Stimulated activated CD4-positive, alpha-beta T cell treated with anti-CD3 and anti-CD28 coated beads, Interleukin-4, amount 100 ng/mL, for 24 hours (primary cell): ENCODE measurements around the gene COMMD3.
A peak's percentile ranks its signal among the peaks of the same experiment; 100 is the strongest.

Experiments
- DNase-seq: peaks from one replicate; pipeline ENCODE4 v3.0.0-alpha.2; 2020

The COMMD3 gene

DNA sequence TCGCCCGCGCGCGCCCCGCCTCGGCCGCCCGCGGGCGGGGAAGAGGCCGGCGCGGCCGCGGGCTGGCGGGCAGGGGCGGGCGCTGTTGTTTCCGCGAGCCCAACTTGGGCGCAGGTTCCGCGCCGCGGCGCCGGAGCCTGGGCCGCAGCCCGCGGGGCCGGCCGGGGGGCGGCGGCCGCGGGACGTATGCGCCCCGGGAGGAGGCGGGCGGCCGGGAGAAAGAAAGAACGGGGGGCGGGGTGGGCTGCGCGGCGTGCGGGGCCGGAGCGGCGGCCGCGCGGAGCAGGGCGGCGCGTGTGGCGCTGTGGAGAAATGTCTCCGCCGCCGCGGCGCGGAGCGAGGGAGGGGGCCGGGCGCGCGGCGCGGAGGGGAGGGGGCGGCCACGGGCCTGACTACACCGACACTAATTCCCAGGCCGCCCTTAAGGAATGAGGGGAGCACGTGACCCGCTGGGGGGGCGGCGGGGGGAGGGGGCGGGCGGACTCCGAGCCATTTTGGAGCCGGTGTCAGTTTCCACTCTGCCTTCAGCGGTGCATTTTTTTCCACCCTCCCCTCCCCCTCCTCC is 4.5 kb downstream of the COMMD3 start, which contains the start of gene BMI1:
Gene BMI1 (plus strand): TSS at position 509 of the 565 bp plus-strand sequence. CDS start 5,351 bp downstream, outside the sequence.
- no peak for DNase-seq

DNA sequence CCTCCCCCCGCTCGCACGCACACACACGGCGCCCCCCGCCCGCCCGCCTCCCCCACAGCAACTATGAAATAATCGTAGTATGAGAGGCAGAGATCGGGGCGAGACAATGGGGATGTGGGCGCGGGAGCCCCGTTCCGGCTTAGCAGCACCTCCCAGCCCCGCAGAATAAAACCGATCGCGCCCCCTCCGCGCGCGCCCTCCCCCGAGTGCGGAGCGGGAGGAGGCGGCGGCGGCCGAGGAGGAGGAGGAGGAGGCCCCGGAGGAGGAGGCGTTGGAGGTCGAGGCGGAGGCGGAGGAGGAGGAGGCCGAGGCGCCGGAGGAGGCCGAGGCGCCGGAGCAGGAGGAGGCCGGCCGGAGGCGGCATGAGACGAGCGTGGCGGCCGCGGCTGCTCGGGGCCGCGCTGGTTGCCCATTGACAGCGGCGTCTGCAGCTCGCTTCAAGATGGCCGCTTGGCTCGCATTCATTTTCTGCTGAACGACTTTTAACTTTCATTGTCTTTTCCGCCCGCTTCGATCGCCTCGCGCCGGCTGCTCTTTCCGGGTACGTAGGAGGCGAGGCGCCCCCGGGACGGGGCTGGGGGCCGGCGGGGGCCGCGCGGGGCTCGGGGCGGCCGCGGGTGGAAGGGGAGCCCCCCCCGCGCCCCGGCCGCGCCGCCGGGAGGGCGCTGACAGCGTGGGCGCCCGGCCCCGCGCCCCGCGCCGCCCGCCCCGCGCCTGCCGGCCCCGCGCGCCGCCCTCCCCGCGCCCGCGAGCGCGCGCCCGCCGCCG is 5.2 kb downstream of the COMMD3 start:
- DNase-seq: peak; percentile 70

DNA sequence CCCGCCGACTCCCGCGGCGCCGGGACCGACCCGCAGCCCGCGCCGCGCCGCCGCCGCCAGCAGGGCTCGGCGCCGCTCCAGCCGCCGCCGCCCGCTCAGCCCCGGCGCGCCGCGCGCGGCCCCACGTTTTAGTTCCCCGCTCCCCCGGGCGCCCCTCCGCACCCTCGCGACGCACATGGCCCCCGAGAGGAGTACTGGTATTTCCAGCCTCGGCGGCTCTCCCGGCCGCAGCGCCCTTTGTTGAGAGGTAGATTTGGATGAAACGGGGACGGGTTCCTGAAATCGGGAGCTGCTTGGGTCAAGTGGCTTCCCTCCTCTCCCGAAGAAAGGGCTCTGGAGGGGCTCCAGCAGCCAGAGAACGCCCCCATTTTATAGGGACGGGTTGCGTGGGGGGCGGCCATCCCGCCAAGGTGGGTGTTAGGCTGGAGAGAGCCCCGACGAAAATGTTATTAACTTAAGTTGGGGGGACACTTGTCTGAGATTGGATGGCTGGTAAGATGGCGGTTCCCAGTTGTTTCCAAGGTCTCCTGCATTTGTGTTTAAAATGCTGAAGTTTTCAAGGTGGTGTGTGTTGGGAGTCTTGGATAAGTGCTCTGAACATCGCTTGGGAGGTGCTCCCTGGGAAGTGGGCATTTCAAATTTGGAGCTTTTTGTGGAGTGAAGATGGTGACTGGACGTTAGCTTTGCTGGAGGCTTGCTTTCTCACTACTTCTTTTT is 5.9 kb downstream of the COMMD3 start:
- no peak for DNase-seq

DNA sequence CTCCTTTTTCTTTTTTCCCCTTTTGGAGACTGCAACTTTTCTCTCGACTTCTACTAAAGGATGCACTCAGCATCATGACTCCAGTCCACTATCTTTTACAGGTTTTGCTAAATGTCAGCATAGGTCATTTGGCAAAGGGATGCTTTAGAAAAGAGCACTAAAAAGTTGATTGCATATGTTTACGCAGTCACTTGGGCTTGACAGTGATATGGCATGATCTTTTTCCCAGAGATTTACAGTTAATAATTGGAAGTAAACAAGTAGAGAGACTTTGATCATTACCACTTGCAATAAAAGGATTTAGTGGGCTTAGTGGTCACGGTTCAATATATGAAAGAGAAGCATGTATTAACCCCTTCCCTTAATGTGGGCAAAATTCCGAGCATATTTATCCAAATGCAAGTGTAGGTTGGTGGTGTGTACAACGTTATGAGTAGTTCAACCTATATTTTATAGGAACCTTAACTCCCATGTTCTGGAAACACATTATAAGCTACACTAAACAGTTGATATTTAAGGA is 6.5 kb downstream of the COMMD3 start:
- DNase-seq: no peak

DNA sequence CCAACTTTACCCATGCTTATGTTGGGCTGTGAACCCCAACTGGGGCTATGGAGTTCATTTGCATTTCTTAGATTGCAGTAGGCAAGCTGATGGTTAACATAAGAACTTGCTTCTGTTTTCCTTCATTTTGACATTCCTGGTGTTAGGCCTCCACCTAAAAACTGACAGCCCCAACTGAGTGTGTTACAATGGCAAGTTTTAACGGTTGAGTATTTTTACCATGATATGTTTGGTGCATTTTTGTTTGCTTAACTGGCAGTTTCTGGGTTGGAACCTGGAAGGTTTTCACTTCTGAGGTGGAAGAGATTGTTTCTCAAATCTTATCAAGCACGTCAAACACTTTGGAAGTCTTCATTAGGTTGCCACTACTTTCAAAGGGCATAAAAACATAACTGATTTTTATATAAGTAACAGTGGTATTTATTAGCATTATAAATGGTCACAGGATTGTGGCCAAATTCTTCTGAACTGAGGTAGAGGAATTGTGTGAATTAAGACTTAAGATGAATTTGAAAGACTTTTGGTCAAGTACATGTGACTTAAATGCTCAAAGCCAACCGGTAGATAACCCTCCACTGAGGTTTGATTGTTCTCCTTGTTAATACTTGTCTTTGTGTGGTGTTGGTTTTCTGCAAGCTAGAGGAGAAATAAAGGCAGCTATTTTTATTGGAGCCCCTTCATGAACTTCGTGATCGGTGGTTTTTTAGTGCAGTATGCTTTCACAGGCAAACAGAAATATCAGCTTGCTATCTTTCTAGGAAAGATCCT is 7.5 kb downstream of the COMMD3 start:
- DNase-seq: no peak

DNA sequence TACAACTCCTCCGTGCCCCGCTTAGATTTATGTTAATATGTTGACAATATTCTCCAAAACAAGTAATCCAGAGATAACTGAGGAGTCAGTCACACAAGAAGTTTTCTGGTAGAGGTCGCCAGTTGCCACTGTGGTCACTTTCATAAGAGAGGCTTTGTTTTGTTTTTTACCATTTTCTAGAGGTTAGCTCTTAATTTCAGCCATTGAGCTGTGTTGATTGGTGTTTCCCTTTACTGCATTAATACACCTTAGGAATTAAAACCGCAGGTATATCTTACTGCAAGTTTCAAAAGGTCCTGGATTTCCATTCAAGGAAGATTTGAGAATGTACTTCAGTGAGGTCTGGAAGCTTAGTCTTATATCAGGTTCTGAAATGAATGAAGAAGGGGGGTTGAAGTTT is 8.2 kb downstream of the COMMD3 start:
- no peak for DNase-seq

DNA sequence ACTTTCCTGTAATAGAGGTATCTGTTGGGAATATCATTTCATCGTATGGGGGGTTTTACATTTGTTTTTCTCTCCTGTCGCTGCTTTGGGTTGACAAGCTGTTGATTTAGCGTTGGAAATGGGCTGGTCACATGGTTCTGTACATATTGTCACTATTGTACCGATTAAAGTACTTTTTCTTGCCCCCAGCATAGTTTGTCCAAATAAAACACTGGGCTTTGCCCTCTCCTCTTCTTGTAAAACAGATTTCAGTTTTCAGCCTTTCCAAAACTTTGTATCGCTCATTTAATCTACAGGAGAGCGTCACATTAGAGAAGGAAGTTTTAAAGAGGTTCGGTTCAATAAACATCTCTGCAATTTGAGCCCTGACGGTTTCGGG is 8.7 kb downstream of the COMMD3 start:
- no peak for DNase-seq

DNA sequence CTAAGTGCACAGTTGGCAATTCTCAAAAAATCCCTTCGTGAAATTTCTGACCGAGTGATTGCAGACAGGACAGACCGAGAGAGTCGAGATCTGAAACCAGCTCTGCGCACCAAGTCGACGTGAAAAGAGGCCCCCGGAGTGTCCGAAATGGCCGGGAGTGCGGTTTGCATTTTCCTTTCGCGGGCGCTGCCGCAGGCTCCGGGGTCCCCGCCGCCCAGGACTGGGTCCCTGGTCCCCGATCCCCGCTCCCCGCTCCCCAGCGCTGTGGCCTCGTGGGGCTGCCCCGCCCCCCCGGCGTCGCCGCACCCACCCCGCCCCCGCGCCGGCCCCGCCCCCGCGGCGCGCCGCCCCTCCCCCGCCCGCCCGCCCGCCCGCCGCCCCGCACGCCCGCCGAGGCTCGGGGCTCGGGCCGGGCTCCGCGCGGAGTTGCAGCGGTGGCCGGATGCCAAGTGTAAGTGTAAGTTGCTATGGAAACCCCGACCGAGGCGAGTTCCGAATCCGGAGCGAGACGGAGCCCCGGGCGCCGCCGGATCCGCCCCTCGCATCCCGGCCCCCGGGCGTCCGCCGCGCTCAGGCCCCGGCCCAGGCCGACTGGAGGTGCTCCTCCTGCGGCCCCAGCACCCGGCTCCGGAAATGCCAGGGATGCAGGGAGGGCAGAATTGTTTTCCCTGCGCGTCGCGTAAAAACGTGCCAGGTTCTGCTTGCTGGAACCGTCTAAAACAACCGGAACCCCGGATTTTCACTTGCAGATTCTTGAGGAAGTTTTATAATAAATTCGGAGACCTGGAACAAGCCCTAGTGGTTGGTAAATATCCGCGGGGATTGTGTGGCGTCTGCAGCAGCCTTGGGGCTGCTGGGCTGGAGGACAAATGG is 9.3 kb downstream of the COMMD3 start:
- DNase-seq: peak; percentile 69

DNA sequence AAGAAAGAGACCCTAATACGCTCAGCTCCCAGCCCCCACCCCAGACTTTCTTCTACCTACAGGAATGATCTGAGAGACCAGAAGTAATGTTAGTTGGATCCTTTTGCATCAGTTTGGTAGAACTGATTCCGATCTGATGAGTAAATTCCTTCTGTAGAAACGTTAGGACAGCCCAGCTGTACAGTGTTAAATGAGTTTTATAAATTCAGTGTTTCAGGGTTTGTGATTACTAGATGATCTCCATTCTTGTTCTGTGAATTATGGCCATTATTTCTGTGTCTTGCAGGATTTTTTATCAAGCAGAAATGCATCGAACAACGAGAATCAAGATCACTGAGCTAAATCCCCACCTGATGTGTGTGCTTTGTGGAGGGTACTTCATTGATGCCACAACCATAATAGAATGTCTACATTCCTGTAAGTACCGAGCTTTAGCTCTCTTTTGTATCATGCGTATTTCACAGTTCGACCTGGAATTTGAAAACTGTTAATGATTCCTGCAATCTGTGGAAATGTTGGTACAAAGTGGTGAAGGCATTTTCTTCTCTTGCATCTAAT is 10.0 kb downstream of the COMMD3 start:
- no peak for DNase-seq

DNA sequence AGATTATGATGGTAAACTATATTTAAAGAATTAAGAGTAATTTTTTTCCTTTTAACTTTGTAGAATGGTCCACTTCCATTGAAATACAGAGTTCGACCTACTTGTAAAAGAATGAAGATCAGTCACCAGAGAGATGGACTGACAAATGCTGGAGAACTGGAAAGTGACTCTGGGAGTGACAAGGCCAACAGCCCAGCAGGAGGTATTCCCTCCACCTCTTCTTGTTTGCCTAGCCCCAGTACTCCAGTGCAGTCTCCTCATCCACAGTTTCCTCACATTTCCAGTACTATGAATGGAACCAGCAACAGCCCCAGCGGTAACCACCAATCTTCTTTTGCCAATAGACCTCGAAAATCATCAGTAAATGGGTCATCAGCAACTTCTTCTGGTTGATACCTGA is 13.0 kb downstream of the COMMD3 start:
- DNase-seq: no peak

DNA sequence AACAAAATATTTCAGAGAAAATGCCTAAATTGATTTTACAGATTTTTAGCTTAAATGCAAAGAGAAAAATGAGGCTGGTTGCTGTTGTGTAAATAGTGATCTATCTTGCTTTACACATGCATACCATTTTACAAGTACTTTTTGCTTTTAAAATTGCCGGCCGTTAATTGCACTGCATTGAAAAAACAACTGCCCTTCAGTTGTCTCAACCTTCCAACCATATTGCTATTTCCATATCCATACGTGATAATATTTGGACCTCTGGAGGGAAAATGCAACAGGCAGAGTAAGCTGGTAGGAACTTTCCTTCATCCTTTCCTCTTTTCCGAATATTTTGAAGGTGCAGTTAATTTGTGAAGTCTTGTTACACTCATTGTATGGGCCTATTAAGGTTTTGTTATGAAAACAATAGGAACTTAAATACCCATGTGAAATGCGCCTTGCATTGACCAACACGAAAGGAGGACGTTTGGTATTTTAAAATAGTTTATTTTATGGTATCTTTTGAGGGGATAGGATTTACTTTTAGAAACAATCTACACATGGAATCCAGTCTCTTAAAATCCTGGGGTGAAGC is 16.0 kb downstream of the COMMD3 start:
- no peak for DNase-seq

DNA sequence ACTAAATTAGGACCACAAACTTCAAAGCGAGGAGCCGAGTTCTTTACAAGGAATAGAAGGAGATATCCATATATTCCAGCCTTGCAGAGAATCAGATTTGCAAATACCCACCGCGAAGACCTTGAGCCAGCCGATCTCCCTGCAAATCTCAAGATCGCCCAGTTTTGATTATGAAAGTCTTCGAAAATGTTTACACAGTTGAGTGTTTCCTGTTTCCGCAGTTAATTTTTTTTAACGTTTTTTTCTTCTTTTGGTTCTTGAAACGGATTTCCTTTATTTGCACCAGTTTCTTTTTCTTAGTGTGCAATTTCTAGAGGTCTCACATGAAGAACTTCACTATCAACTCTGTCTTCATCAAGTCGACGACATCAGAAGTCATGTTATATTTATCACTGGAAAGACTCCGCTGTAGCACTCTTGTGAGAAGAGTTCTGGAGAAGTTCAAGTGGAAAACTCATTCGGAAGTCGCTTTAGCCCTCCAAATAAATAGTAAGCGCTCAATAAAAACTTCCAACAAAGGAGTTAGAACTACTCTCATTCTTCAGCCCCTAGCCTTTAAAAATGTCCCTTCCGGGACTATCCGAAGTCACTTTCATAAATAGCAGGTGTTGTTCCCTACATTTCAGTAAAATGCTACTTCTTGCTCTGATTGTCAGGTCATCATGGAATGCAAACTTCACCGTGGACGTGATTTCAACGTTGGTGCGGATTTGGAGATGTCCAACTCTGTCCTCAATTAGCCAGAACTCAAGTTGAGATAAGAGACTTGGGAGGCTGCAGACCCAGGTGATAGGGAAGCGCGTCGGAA is 17.2 kb downstream of the COMMD3 start:
- DNase-seq: no peak

DNA sequence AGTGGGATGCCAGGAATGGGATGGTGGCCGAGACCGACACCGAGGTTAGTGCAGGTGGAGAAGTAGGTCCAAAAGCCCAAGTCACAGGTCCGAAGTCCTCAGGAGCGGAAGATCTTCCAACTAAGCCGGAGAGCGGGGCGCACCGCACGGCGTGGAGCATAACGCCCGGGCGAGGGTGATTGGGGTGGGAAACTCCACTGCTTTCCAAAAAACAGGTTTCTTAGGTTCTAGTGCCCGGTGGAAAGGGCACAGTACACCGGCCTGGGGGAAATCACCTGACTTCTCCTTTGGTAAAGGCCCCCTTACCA is 17.7 kb downstream of the COMMD3 start:
- DNase-seq: no peak

DNA sequence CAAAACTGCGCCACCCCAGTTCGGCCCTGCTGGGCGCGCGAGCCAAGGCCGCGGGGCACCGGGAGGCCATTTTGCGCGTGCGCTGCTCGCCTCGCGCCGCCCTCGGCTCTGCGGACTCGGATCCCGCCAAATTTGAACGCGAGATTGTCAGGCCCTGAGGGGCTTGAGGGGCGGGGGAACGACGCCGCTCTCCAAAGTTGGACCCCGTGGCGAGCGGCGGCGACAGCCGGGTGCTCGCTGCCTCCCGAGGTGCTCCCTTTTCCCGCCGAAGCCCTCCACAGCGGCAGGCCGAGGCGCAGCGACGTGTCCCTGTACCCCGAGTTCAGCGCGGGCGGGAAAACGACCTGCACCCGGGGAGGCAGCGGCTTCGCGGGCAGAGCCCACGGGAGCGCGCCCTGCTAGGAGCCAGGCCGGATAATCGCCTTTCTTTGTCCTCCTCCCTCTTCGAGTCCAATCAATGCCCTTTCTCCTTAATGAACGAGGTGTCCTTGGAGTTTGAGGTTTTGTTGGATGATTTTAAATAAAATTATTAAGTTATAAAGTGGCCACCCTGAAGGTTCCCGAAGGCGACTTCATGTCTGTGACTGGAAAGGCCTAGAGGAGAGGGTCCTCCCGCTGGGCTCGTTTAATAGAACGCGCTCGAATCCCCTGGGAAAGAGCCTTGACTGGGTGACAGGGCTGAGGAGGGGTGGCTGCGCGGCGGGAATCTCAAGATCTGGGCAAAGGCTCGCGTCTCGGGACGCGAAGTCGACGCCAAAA is 18.4 kb downstream of the COMMD3 start:
- DNase-seq: no peak

DNA sequence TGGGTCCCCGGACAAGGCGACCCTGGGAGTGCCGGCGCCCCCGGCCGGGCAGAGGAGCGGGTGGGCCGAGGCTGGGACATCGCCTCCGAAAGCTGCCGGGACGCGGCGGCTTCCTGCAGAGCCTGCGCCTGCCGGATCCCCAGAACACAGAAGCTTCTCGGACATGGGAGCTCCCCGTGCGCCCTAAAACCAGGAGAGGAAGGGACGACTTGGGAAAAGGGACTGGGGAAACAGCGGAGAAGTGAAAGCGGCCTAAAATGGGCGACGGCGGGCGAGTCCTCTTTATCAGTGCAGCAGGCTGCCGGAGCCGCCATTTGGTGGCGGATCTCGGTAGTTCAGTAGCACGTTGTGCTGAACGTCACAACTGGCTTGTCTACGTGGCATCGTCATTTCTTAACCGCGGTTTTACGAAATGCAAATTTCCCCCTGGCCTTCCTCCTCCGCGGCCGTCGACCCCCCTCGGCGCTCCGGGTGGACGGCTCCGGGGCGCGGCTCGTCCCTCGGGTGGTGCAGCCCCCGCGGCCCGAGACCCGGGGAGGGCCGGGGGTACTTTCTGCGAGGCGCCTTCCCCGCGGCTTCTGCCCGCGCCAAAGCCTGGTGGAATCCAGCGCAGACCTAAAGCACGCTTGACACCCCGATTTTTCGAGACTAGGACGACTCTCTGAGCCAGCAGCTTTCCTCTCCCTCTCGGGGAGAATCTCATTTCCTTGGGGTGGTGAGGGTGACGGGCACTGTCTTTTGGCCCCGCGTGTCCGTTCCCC is 19.2 kb downstream of the COMMD3 start:
- peak; percentile 66 for DNase-seq

DNA sequence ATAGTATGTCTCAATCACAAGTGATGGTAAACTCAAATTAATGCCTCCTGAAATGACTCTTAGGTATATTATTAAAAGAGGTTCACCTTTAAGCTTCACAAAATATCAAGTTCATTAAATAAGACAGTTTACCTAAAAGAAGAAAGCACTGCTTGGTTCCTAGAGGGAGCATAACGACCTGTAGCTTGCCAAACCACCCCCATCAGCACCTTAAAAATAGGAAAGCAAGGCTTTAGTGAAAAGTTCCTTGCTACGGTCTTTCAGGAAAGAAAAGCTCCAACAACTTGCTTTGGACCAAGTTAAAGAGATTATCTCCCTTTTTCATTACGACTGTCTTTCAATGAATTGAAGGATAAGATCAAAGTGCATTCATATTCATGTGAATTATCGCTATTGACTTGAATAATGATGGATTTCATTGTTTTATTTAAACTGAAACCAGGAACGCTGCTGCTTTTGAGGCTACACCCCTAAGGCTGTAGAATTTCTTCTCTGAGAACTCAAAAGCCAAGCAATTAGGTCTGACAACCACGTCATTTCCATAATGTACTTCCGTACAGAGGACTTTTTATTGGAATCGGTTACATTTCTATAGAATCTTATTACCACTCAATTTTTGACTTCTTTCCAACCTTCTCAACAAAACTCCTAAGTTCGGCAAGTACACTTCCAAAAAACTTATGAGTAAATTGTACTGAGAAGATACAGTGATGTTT is 22.2 kb downstream of the COMMD3 start:
- DNase-seq: no peak

DNA sequence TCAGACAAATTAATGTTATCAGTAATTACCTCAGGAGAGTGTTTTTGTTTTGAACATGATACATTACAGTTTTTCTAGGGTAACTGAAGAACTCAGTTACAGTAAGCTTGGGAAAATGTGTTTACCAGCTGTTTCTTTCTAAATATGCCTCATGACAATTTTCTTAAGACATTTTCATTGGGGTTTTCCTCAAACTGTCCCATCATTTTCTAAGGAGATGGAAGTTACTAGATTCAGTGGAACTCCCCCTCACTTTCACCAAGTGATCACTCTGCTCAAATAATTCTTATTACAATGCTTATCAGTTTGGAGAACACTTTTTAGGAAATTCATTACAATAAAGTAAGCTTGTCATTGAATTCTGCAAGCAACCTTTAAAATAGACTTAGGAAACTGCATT is 22.7 kb downstream of the COMMD3 start:
- DNase-seq: no peak

DNA sequence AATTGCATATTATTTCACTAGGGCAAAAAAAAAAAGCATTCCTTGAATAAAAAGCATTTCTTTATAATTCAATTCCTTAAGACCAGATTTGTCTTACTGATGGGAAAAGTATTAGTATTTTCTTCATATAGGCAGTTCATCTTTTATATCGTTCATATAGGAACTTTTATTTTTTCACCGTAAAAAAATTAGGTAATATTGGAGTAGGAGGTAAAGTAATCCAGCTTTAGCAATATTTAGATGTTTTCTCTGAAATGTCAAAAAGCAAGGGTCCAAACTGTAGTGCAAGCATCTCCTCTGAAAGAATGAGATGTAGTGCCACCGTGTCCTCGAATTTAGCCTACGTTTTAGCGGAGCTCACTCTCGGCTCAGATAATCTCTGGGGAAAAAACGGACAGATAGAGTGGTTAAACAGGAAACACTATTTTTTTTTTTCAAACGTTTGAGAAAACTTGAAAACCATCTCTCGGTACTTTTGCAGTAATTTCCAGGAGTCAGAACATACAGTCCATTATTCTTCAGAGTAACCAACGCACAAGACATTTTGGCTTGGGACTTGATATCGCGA is 23.7 kb downstream of the COMMD3 start:
- no peak for DNase-seq
